ENCODE measurements around the gene WWOX. TPM values are rescaled to one million over a fixed set of nuclear protein-coding genes. Genes with fewer than 3 reads are reported as not detected.

WWOX gene
- total RNA-seq, 1 experiment from 2014 or later: 15.6 TPM

GRCh38 chr16:79261944-79262552, 1162.6 kb downstream of the WWOX start:
- Histone ChIP-seq H4K20me1 (ENCODE audit: control insufficient read depth, insufficient read depth, insufficient read length) (no peaks in the 10 kb centered on the region), H3K18ac (ENCODE audit: insufficient read length, low read depth, low read length) (no peak overlapping the region), H2AFZ (ENCODE audit: low read length) (no peak overlapping the region), H2BK15ac (ENCODE audit: low read depth, low read length) (no peak overlapping the region), H4K91ac (ENCODE audit: insufficient read length, low read depth, low read length) (no peak overlapping the region), H4K8ac (replicated peaks; ENCODE audit: insufficient read length, low read depth, low read length) (no peak overlapping the region), H3K9ac (ENCODE audit: extremely low read depth, insufficient read length, low read length) (no peak overlapping the region), H3T11ph (ENCODE audit: low read length) (no peak overlapping the region), H3K23ac (ENCODE audit: insufficient read length, low read depth, low read length) (no peak overlapping the region), H3K79me2 (ENCODE audit: insufficient read depth, low read length) (no peaks in the 10 kb centered on the region), H3K4me1 (ENCODE audit: insufficient read depth, low read length) (no peaks in the 10 kb centered on the region), H3K27ac (ENCODE audit: insufficient read length, low read depth, low read length) (no peak overlapping the region), H3K14ac (ENCODE audit: insufficient read depth, low read length) (no peak overlapping the region), H2BK12ac (ENCODE audit: insufficient read length, low read depth, low read length) (no peak overlapping the region), H2BK5ac (ENCODE audit: insufficient read length, low read length) (no peak overlapping the region), H3K79me1 (ENCODE audit: insufficient read depth, low read depth, low read length, poor library complexity, severe bottlenecking) (no peaks in the 10 kb centered on the region), H2BK20ac (ENCODE audit: low read depth, low read length, poor library complexity, severe bottlenecking) (no peak overlapping the region), H3K56ac (ENCODE audit: insufficient read length, low read depth, low read length) (no peak overlapping the region), H3K23me2 (ENCODE audit: insufficient read length, low read depth, low read length, poor library complexity, severe bottlenecking) (no peaks in the 10 kb centered on the region), H3K27me3 (ENCODE audit: insufficient read depth, low read length) (no peaks in the 10 kb centered on the region), H3K4me2 (ENCODE audit: insufficient read depth, insufficient read length, low read length) (no peak overlapping the region), H3K4ac (ENCODE audit: low read depth, low read length) (no peak overlapping the region), H2BK120ac (ENCODE audit: low read depth, low read length, poor library complexity, severe bottlenecking) (no peak overlapping the region), H2AK5ac (ENCODE audit: insufficient read length, low read length) (no peak overlapping the region), H4K5ac (ENCODE audit: insufficient read length, low read depth, low read length) (no peak overlapping the region), H3K9me3 (ENCODE audit: control insufficient read depth, low read depth, low read length) (no peaks in the 10 kb centered on the region)
- Mint-ChIP-seq H3K4me3 (no peak overlapping the region), H3K27ac (no peak overlapping the region), H3K27me3 (ENCODE audit: low read depth) (0 out of 2 replicates have a peak, but pooled peaks cover 3% of the 10 kb centered on the region), H3K9me3 (no peaks in the 10 kb centered on the region), H3K4me1 (peaks cover 0 to 4% of the 10 kb centered on the region in 2 experiments; a peak in 1 of 4 replicates), H3K36me3 (ENCODE audit: insufficient read depth in 1 of 3, low read depth in 3 of 3) (no peaks in the 10 kb centered on the region; a peak in 1 of 7 replicates)
- no peak for DNase-seq
- no peak for TF ChIP-seq CTCF (conservative IDR thresholded peaks at IDR 0.05)
- no CpG with 5 or more reads among the region's 7 CpGs for WGBS (ENCODE audit: extremely low coverage, insufficient read length, low lambda C conversion rate)

Other genes starting within 250 kb of the WWOX start
- gene CLEC3A, start 77.1 kb upstream of the WWOX start, total RNA-seq (2021): not detected in 2 replicates